ENCODE measurements around the gene TMEM132D. TPM values are rescaled to one million over a fixed set of nuclear protein-coding genes. Genes with fewer than 3 reads are reported as not detected.

The TMEM132D gene
- total RNA-seq, 2 donors from 2014 or later = not detected

GRCh38 chr12:129827102-129827865 is 76.5 kb downstream of the TMEM132D start:
- no peaks in the 10 kb centered on the region for H3K9me3 Mint-ChIP-seq
- DNase-seq (ENCODE audit: low spot score) (no peak), ATAC-seq (no peak)
- H3K27me3 Mint-ChIP-seq = peaks cover 5 to 6% of the 10 kb centered on the region in 2 donors
- H3K4me3 Mint-ChIP-seq = no peak overlapping the region
- no peak overlapping the region for H3K27ac Mint-ChIP-seq
- H3K4me1 Mint-ChIP-seq (ENCODE audit: low read depth in 2 of 2) = no peaks in the 10 kb centered on the region
- H3K36me3 Mint-ChIP-seq = no peaks in the 10 kb centered on the region

- ATAC-seq (no peak), DNase-seq (ENCODE audit: low spot score) (no peak)
- Mint-ChIP-seq H3K4me1 (ENCODE audit: low read depth in 2 of 2) (no peaks in the 10 kb centered on the region), H3K9me3 (no peaks in the 10 kb centered on the region), H3K27me3 (peaks cover 5 to 6% of the 10 kb centered on the region in 2 donors), H3K27ac (no peak overlapping the region), H3K36me3 (no peaks in the 10 kb centered on the region), H3K4me3 (no peak overlapping the region)
These were observed 77.6 kb downstream of the TMEM132D start for GRCh38 chr12:129826273-129826672.

DNA sequence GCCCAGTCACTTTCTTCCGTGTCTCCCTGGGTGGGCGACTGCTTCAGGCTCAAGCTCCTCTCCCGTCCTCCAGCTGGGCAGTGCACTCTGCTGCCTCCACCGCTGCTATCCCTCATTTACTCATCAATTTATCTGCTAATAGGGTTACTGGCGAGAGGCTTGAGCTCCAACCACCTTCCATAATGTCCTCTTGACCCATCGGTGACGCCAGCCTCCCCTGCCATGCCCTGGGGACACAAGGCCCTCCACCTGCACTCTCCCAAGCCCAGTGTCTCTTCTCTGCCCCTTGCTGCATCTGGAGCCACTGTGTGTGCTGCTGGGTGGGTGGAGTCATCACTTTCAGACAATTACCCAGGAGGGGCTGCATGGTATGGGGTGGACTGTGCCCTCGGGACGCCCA is 78.5 kb downstream of the TMEM132D start:
- H3K36me3 Mint-ChIP-seq = no peaks in the 10 kb centered on the region
- H3K4me3 Mint-ChIP-seq = no peak overlapping the region
- no peaks in the 10 kb centered on the region for H3K9me3 Mint-ChIP-seq
- H3K4me1 Mint-ChIP-seq (ENCODE audit: low read depth in 2 of 2) = no peaks in the 10 kb centered on the region
- H3K27ac Mint-ChIP-seq = no peak overlapping the region
- DNase-seq (ENCODE audit: low spot score) (no peak), ATAC-seq (no peak)
- peaks cover 5 to 6% of the 10 kb centered on the region in 2 donors for H3K27me3 Mint-ChIP-seq

GRCh38 chr12:129821964-129822363 is 81.9 kb downstream of the TMEM132D start:
- no peak for DNase-seq (ENCODE audit: low spot score)
- Mint-ChIP-seq H3K36me3 (no peaks in the 10 kb centered on the region), H3K27ac (no peak overlapping the region), H3K4me3 (no peak overlapping the region), H3K9me3 (no peaks in the 10 kb centered on the region), H3K27me3 (peaks cover 0 to 2% of the 10 kb centered on the region in 2 donors), H3K4me1 (ENCODE audit: low read depth in 2 of 2) (no peaks in the 10 kb centered on the region)
- peak; percentile 24 to 51 for ATAC-seq

GRCh38 chr12:129819391-129819790 is 84.4 kb downstream of the TMEM132D start:
- no peaks in the 10 kb centered on the region for H3K4me1 Mint-ChIP-seq (ENCODE audit: low read depth in 2 of 2)
- H3K36me3 Mint-ChIP-seq = no peaks in the 10 kb centered on the region
- no peak overlapping the region for H3K27ac Mint-ChIP-seq
- H3K9me3 Mint-ChIP-seq = no peaks in the 10 kb centered on the region
- H3K27me3 Mint-ChIP-seq = no peaks in the 10 kb centered on the region
- H3K4me3 Mint-ChIP-seq = no peak overlapping the region
- DNase-seq (ENCODE audit: low spot score) = no peak
- ATAC-seq = no peak

DNA sequence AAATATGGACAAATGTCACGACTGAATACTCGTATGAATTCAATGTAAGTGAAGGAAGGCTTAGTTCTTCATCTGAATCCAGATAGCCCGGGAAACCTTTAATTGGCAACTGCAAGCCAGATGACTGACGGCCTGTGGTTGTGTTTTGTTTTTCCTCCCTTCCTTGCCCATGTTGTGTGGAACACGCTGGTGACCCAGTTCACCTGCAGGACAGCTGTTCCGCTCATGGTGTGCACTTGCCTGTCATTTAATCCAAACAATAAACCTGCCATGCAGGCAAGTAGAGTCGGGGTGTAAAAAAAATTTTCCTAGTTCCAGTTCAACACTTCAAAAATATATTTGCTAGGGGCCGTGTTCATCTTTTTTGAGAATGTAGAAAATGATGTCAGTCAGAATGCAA is 88.0 kb downstream of the TMEM132D start:
- no peaks in the 10 kb centered on the region for H3K4me1 Mint-ChIP-seq (ENCODE audit: low read depth in 2 of 2)
- DNase-seq (ENCODE audit: low spot score) = no peak
- H3K27ac Mint-ChIP-seq = no peak overlapping the region
- no peaks in the 10 kb centered on the region for H3K27me3 Mint-ChIP-seq
- ATAC-seq = no peak
- no peaks in the 10 kb centered on the region for H3K36me3 Mint-ChIP-seq
- no peaks in the 10 kb centered on the region for H3K9me3 Mint-ChIP-seq
- no peak overlapping the region for H3K4me3 Mint-ChIP-seq

- ATAC-seq = peak in 1 of 2 donors; percentile 15
- Mint-ChIP-seq H3K27me3 (peaks cover 0 to 10% of the 10 kb centered on the region in 2 donors), H3K9me3 (no peaks in the 10 kb centered on the region), H3K4me3 (no peak overlapping the region), H3K4me1 (ENCODE audit: low read depth in 2 of 2) (no peaks in the 10 kb centered on the region), H3K36me3 (no peaks in the 10 kb centered on the region), H3K27ac (no peak overlapping the region)
- no peak for DNase-seq (ENCODE audit: low spot score)
These were observed 91.9 kb downstream of the TMEM132D start for GRCh38 chr12:129811963-129812362.

DNA sequence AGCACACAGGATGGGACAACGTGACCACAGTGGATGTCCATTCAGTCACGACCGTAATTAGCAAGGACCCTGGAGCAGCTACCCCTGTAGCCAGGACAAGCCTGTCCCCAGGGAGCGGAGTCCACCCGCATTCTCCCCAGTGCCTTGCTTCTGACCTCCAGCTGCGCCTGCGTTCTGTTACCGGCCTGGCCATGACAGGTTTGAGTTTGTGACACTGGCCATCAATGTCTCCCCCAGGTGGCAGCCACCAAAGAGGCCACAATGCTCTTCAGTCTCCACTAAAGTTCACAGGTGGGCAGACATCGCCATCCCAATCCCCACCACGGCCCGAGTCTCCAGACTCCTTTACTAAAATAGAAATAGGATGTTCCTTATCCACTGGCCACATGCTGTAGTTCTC is 96.7 kb downstream of the TMEM132D start:
- H3K27ac Mint-ChIP-seq = no peak overlapping the region
- H3K36me3 Mint-ChIP-seq = no peaks in the 10 kb centered on the region

DNA sequence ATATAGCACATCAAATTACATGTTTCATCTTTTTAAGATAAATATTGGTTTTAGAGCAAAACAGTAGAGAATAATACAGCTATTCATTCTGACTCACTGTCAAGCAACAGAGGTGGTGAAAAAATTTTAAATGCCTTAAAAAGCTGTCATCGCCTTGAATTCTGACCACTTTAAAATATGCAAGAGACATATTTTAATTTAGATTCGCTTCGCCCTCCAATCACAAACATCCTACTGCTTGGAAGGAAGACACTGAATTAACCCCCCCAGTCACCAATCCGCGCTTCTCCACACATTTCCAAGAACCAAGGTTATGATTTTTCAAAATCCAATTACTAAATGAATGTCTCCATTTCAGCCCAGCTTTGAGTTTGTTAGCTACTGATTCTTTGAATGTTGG is 112.4 kb downstream of the TMEM132D start:
- H3K9me3 Mint-ChIP-seq = no peaks in the 10 kb centered on the region
- no peaks in the 10 kb centered on the region for H3K4me1 Mint-ChIP-seq (ENCODE audit: low read depth in 2 of 2)
- no peak overlapping the region for H3K27ac Mint-ChIP-seq
- ATAC-seq (no peak), DNase-seq (ENCODE audit: low spot score) (no peak)
- H3K4me3 Mint-ChIP-seq = no peak overlapping the region
- no peaks in the 10 kb centered on the region for H3K36me3 Mint-ChIP-seq
- peaks cover 2 to 9% of the 10 kb centered on the region in 2 donors for H3K27me3 Mint-ChIP-seq

More for the DNA sequence above, 96.7 kb downstream of the TMEM132D start:
- ATAC-seq (no peak), DNase-seq (ENCODE audit: low spot score) (no peak)
- Mint-ChIP-seq H3K4me3 (no peak overlapping the region), H3K27me3 (peaks cover 0 to 10% of the 10 kb centered on the region in 2 donors), H3K4me1 (ENCODE audit: low read depth in 2 of 2) (no peaks in the 10 kb centered on the region), H3K9me3 (no peaks in the 10 kb centered on the region)

- Mint-ChIP-seq H3K9me3 (no peaks in the 10 kb centered on the region), H3K36me3 (no peaks in the 10 kb centered on the region), H3K27ac (no peak overlapping the region), H3K4me3 (no peak overlapping the region), H3K4me1 (ENCODE audit: low read depth in 2 of 2) (no peaks in the 10 kb centered on the region), H3K27me3 (peaks cover 2 to 5% of the 10 kb centered on the region in 2 donors)
- ATAC-seq = no peak
- no peak for DNase-seq (ENCODE audit: low spot score)
These were observed 112.9 kb downstream of the TMEM132D start for GRCh38 chr12:129790930-129791329.

DNA sequence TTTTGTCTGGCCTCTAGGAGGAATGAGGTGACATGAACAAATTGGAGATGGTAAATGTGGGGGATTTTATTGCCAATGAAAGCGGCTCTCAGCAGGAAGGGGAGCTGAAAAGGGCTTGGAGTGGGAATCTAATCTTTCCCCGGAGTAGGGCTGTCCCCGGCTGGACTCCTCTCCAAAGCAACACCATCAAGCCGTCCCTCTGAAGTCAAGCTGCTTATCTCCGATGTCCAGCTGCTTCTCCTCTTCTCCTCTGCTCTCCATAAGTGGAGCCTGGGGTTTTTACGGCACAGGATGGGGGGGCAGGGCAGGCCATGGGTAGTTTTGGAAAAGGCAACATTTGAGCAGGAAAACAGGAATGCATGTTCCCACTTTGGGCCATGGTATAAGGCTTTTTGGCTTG is 113.5 kb downstream of the TMEM132D start:
- H3K4me1 Mint-ChIP-seq (ENCODE audit: low read depth in 2 of 2) = no peaks in the 10 kb centered on the region
- H3K27ac Mint-ChIP-seq = no peak overlapping the region
- H3K4me3 Mint-ChIP-seq = no peak overlapping the region
- H3K9me3 Mint-ChIP-seq = no peaks in the 10 kb centered on the region
- ATAC-seq (no peak), DNase-seq (ENCODE audit: low spot score) (no peak)
- H3K36me3 Mint-ChIP-seq = no peaks in the 10 kb centered on the region
- peaks cover 2 to 5% of the 10 kb centered on the region in 2 donors for H3K27me3 Mint-ChIP-seq

DNA sequence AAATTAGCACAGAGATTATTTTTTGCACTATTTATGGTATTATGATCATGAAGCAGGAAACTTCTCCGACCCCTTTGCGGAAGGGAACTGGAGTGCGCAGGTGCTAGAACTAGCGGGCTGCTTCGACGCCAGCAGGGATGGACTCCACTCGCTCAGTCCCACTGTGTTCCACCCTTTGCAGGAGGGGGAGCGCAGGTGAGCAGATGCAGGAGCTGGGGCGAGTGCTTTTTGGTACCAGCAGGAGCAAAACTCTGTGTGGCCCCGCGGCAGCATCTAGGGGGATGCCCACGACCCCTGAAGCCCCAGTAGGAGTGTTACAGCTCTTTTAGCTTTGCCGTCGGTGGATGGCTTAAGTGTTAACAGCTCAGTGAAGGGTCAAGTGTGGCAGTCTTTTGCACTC is 113.9 kb downstream of the TMEM132D start:
- DNase-seq (ENCODE audit: low spot score) = no peak
- Mint-ChIP-seq H3K4me3 (no peak overlapping the region), H3K9me3 (no peaks in the 10 kb centered on the region), H3K36me3 (no peaks in the 10 kb centered on the region), H3K27ac (no peak overlapping the region), H3K27me3 (peaks cover 2 to 5% of the 10 kb centered on the region in 2 donors), H3K4me1 (ENCODE audit: low read depth in 2 of 2) (no peaks in the 10 kb centered on the region)
- no peak for ATAC-seq

DNA sequence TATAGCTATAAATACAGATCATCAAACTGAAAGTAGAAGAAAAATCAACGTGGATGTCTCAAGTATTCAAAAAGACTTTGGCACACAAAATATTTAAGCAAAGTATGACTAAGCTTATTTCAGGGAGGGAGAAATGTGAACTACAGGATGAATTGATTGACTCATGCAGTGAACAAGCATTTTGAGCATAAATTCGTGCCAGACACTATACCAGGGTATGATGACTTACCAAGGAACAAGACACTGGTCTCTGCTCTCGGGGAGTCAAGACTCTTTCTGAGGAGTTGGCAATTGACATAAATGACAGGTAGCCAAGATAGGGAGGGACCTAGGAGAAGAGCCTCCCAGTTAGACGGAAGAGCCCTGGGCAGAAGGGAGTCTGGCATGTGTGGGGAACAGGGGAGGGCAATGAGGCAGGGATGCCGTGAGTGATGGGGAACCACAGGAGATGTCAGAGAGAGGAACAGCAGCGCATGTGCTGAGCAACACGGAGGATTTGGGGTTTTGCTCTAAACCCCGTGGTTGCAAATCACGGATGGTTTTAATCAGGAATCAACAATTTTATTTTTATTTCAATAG is 115.2 kb downstream of the TMEM132D start:
- Mint-ChIP-seq H3K4me1 (ENCODE audit: low read depth in 2 of 2) (no peaks in the 10 kb centered on the region), H3K27ac (no peak overlapping the region), H3K36me3 (no peaks in the 10 kb centered on the region), H3K4me3 (no peak overlapping the region), H3K27me3 (peaks cover 2 to 5% of the 10 kb centered on the region in 2 donors), H3K9me3 (no peaks in the 10 kb centered on the region)
- ATAC-seq = no peak
- no peak for DNase-seq (ENCODE audit: low spot score)

- no peak for DNase-seq (ENCODE audit: low spot score)
- no peaks in the 10 kb centered on the region for H3K9me3 Mint-ChIP-seq
- H3K36me3 Mint-ChIP-seq = no peaks in the 10 kb centered on the region
- peaks cover 0 to 9% of the 10 kb centered on the region in 2 donors for H3K27me3 Mint-ChIP-seq
- H3K4me1 Mint-ChIP-seq (ENCODE audit: low read depth in 2 of 2) = no peaks in the 10 kb centered on the region
- no peak overlapping the region for H3K4me3 Mint-ChIP-seq
- H3K27ac Mint-ChIP-seq = no peak overlapping the region
- no peak for ATAC-seq
These were observed 123.8 kb downstream of the TMEM132D start for GRCh38 chr12:129779989-129780388.

All from natural killer cell treated with Interleukin-12 subunit alpha and Interleukin-12 subunit beta and Interleukin-15 and Interleukin-18, amount 100 ng/mL, for 72 hours (primary cell).